ENCODE measurements around the gene UHRF1.
A peak's percentile ranks its signal among the peaks of the same experiment; 100 is the strongest.

UHRF1 gene

DNA sequence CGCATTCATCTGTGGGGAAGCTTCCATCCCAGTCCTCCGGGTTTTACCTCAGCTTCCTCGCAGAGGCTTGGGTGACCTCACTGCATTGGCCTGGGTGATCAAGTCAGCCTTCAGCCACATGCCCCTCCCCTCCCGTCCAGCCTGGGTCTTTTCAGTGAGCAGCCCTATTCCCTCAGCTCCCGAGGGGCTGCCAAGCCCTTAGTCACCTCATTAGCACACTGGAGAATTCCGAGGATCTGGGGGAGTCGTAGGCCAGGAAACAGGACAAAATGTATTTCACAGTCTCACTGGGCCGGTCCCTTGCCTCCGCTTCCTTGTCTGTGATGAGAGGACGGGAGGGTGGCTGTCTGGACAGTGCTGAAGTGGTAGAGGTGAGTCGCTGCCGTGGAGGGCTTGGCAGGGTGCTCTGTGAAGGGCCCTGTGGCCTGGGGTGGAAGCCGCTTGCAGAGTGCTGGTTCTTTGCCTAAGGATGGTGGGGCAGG, 79.5 kb downstream of the UHRF1 start:
- no peak for DNase-seq (ENCODE audit: low read depth, low spot score)

GRCh38 chr19:4990306-4990705, 81.0 kb downstream of the UHRF1 start:
- DNase-seq (ENCODE audit: low read depth, low spot score): no peak

DNA sequence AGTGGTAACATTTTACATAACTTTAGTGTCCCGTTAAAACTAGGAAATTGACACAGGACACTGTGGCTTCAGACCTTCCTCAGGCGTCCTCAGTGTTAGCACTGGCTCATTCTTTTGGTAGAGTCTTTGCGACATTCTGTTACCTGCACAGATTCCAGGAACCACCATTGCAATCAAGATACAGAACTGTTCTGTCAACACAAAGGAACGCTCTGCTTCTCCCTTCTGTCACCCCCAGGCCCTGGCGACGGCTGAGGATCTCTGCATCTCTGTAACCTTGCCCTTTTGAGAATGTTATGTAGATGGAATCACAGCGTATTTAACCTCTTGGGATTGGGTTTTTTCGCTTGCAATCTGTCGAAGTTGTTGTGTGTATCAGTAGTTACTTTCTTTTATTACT, 82.2 kb downstream of the UHRF1 start:
- no peak for DNase-seq (ENCODE audit: low read depth, low spot score)

DNA sequence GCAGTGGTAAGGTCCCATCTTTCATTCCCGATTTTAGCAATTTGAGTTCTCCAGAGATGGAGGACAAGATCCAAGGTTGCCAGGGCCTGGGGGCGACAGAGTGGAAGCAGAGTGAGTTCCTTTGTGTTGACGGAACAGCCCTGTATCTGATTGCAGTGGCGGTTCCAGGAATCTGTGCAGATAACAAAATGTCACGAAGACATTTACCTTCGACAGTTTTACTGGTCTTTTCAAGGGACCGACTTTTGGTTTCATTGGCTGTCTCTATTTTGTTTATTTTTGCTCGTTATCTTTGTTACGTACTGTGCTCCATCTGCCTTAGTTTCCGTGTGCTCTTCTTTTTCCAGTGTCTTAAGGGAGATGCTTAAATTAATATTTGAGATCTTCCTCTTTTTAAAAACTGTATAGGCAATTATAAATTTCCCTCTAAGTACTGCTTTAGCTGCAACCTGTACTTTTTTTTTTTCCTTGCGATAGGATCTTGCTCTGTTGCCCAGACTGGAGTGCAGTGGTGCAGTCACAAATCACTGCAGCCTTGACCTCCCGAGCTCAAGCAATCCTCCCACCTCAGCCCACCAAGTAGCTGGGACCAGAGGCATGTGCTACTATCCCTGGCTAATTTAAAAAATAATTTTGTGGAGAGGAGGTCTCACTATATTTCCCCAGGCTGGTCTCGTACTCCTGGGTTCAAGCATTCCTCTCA, 82.8 kb downstream of the UHRF1 start:
- no peak for DNase-seq (ENCODE audit: low read depth, low spot score)

GRCh38 chr19:4993683-4994082, 84.4 kb downstream of the UHRF1 start:
- DNase-seq (ENCODE audit: low read depth, low spot score): no peak

GRCh38 chr19:4996701-4997100, 87.4 kb downstream of the UHRF1 start:
- DNase-seq (ENCODE audit: low read depth, low spot score): no peak

DNA sequence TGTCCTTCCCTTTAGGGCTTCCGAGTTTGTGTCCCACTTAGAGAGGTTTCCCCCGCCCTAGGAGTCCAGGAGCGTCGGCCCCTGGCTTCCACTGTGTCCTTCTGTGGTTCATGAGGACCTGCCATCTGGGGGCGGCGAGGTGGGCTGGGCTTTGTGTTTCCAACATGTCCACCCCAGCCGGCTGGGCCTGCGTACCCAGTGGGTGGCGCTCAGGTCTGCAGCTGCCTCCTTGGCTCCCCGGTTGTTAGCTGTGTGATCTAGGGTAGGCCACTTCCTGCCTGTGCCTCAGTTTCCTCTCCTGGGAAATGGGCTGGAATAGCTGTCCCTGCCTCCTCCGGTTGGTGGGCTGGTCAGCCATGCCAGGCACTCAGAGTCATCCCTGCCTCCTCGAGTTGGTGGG, 88.0 kb downstream of the UHRF1 start:
- DNase-seq (ENCODE audit: low read depth, low spot score): no peak

GRCh38 chr19:5000120-5000611, 90.9 kb downstream of the UHRF1 start:
- DNase-seq (ENCODE audit: low read depth, low spot score): no peak

DNA sequence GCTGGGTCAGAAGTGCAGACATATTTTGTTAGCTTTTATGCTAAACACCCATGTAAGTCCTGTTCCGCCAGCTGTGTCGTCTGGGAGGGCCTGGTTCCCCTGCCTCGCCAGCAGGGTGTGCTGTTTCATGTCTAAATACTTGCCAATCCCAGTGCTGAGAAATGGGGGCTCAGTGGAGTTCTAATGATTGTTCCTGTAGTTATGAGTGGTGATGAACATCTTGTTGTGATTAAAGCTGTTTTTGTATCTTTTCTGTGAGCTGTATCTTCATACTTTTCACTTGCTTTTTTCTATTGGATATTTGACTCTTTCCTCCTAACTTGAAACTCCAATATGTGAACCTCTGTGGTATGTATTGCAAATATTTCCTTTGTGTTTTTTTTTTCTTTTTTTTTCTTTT, 92.3 kb downstream of the UHRF1 start:
- DNase-seq (ENCODE audit: low read depth, low spot score): peak; percentile 17

GRCh38 chr19:5002143-5002542, 92.8 kb downstream of the UHRF1 start:
- no peak for DNase-seq (ENCODE audit: low read depth, low spot score)

- DNase-seq (ENCODE audit: low read depth, low spot score): no peak
Observed at GRCh38 chr19:5003781-5004180, 94.5 kb downstream of the UHRF1 start.

DNA sequence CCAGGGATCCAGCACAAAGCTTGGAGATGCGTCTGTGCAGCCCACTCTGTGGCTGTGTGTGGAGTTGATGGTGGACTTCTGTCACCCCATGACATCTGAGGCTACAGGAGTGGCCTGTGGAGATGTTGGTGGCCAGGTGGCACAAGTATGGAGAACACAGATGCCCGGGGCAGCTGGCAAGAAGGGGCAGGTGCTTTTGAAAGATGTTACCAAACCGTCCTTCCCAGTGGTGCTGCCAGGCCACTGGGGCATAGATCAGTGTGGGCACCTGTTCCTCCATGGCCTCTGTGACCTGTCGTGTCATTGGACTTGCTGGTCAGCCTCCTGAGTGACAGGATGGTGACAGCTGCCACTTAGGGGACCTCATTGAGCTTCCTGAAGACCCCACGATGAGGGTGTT, 95.8 kb downstream of the UHRF1 start:
- no peak for DNase-seq (ENCODE audit: low read depth, low spot score)

DNA sequence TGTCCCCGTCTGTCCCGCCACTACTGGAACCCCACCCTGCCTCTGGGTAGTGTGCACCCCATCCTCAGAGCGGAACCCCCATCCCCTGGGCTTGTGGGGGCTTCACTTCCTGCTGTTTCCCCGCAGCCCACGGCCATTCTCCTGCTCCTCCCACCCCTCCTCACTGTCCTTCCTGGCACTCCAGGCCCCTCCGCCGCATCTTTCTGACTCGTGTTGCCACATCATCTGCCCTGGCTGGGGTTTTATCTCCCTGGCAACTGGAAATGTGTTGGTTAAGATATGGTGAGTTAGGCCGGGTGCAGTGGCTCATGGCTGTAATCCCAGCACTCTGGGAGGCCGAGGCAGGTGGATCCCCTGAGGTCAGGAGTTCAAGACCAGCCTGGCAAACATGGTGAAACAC, 96.9 kb downstream of the UHRF1 start:
- DNase-seq (ENCODE audit: low read depth, low spot score): no peak

DNA sequence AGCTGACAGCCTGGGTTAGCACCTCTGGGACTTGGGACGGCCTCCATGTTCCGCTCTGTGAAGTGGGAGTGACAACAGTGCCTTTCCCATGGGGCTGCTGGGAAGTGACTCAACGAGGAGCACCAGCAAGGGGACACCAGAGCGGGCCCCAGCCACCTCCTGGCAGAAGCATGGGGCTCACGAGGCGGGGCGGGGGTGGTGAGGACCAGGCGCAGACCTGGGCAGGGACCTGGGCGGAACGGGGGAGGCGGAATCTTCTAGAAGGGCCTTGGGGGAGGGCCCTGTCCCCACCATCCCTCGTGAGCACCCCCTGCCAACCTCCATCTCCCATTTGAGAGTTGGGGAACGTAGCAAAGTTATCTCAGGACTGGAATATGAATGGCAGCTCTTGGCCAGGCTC, 97.5 kb downstream of the UHRF1 start:
- no peak for DNase-seq (ENCODE audit: low read depth, low spot score)

All from iPS DF 19.7 (cell line).